GM23338 (cell line): ENCODE data around the gene NCCRP1. TPM values are rescaled to one million over a fixed set of nuclear protein-coding genes. Genes with fewer than 3 reads are reported as not detected.

Source experiments
- ATAC-seq: fragments of 200-7000 bp; cut with Tn5 transposase; 3 replicates; pipeline ENCODE4 v1.9.1; 2020
- DNase-seq: peaks from one replicate; pipeline ENCODE4 v3.0.0-alpha.2; 2015; ENCODE audit warnings: low spot score
- H2AFZ ChIP-seq: fragments of 200-600 bp; sonication (generic); 2 replicates; pipeline ENCODE4 v1.8.0; 2016; ENCODE audit warnings: antibody characterized with exemption, mild to moderate bottlenecking, moderate library complexity
- H3F3A ChIP-seq: fragments of 200-600 bp; sonication (generic); replicated peaks from 2 replicates; pipeline ENCODE4 v1.8.0; 2017; ENCODE audit warnings: antibody characterized with exemption, mixed run types, low read depth
- H3K27ac ChIP-seq: fragments of 200-600 bp; sonication (generic); 2 replicates; pipeline ENCODE4 v1.6.1; 2016; ENCODE audit warnings: low read depth
- H3K27me3 ChIP-seq: fragments of 200-600 bp; sonication (generic); 2 replicates; pipeline ENCODE4 v1.8.0; 2016; ENCODE audit warnings: mild to moderate bottlenecking, mixed run types, moderate library complexity; ENCODE audit not compliant: insufficient read depth
- H3K36me3 ChIP-seq: fragments of 200-600 bp; sonication (generic); 2 replicates; pipeline ENCODE4 v1.8.0; 2016; ENCODE audit warnings: mild to moderate bottlenecking; ENCODE audit not compliant: insufficient read depth
- H3K4me1 ChIP-seq: fragments of 200-600 bp; sonication (generic); 2 replicates; pipeline ENCODE4 v1.8.0; 2016; ENCODE audit warnings: mild to moderate bottlenecking, moderate library complexity; ENCODE audit not compliant: insufficient read depth
- H3K4me2 ChIP-seq: fragments of 200-600 bp; sonication (generic); 2 replicates; pipeline ENCODE4 v1.7.1; 2017; ENCODE audit warnings: mixed run types
- H3K4me3 ChIP-seq: fragments of 200-600 bp; sonication (generic); 2 replicates; pipeline ENCODE4 v1.6.1; 2016; ENCODE audit warnings: mixed run types
- H3K79me2 ChIP-seq: fragments of 200-600 bp; sonication (generic); replicated peaks from 2 replicates; pipeline ENCODE4 v1.8.0; 2017; ENCODE audit warnings: mild to moderate bottlenecking; ENCODE audit not compliant: insufficient read depth
- H3K9me2 ChIP-seq: fragments of 200-600 bp; sonication (generic); 2 replicates; pipeline ENCODE4 v1.8.0; 2017; ENCODE audit not compliant: insufficient read depth
- H4K20me1 ChIP-seq: fragments of 200-600 bp; sonication (generic); replicated peaks from 2 replicates; pipeline ENCODE4 v1.8.0; 2017; ENCODE audit warnings: mild to moderate bottlenecking; ENCODE audit not compliant: insufficient read depth
- H3K27ac Mint-ChIP-seq: 2 replicates; pipeline ENCODE4 v1.8.0; 2020; ENCODE audit warnings: inconsistent platforms, mild to moderate bottlenecking, moderate library complexity, mixed read lengths
- H3K27me3 Mint-ChIP-seq: 3 replicates; pipeline ENCODE4 v1.8.0; 2022; ENCODE audit warnings: low read depth, mild to moderate bottlenecking, moderate library complexity, mixed read lengths, inconsistent platforms; ENCODE audit not compliant: insufficient read depth, poor library complexity
- H3K36me3 Mint-ChIP-seq: 3 replicates; pipeline ENCODE4 v1.8.0; 2021; ENCODE audit warnings: low read depth, mild to moderate bottlenecking, inconsistent platforms, moderate library complexity, mixed read lengths
- H3K4me1 Mint-ChIP-seq: 3 replicates; pipeline ENCODE4 v1.8.0; 2020; ENCODE audit warnings: mild to moderate bottlenecking, inconsistent platforms, mixed read lengths
- H3K4me3 Mint-ChIP-seq: 3 replicates; pipeline ENCODE4 v1.8.0; 2021; ENCODE audit warnings: moderate library complexity, mild to moderate bottlenecking, inconsistent platforms, mixed read lengths
- H3K9me3 Mint-ChIP-seq: 3 replicates; pipeline ENCODE4 v1.8.0; 2020; ENCODE audit warnings: moderate library complexity, mild to moderate bottlenecking, inconsistent platforms, mixed read lengths
- EZH2 ChIP-seq: fragments of 200-600 bp; sonication (generic); IDR thresholded peaks from one replicate; pipeline ENCODE4 v1.8.0; 2017; ENCODE audit warnings: antibody characterized with exemption, mild to moderate bottlenecking, low read depth; ENCODE audit not compliant: unreplicated experiment
- EZH2phosphoT487 ChIP-seq: fragments of 200-600 bp; sonication (generic); IDR thresholded peaks from one replicate; pipeline ENCODE4 v1.8.1; 2018; ENCODE audit warnings: antibody characterized with exemption; ENCODE audit not compliant: unreplicated experiment
- NANOG ChIP-seq: IDR thresholded peaks from 2 replicates; pipeline ENCODE4 v1.6.1; 2016; ENCODE audit warnings: antibody characterized with exemption, borderline replicate concordance
- POLR2AphosphoS5 ChIP-seq: IDR thresholded peaks from 2 replicates; pipeline ENCODE4 v1.6.1; 2016; ENCODE audit warnings: antibody characterized with exemption, low read depth
- ZNF114 ChIP-seq: fragments of 250-450 bp; sonication (Bioruptor Pico); IDR thresholded peaks from 2 replicates; pipeline ENCODE4 v1.5.0; 2020; ENCODE audit warnings: mild to moderate bottlenecking, moderate library complexity
- ZNF331 ChIP-seq: fragments of 250-450 bp; sonication (Bioruptor Pico); IDR thresholded peaks from 2 replicates; pipeline ENCODE4 v1.5.0; 2020; ENCODE audit warnings: low read depth, mild to moderate bottlenecking, moderate library complexity
- ZNF462 ChIP-seq: fragments of 250-450 bp; sonication (Bioruptor Pico); IDR thresholded peaks from 2 replicates; pipeline ENCODE4 v1.5.0; 2020; ENCODE audit warnings: mild to moderate bottlenecking, moderate library complexity
- polyA plus RNA-seq: library from polyadenylated mRNA; unstranded; fragments of >200 nt; fragmentation: Nextera tagmentation; extraction: Ambion mirVana; gene quantifications from 2 replicates; pipeline ENCODE4 v1.2.1, GENCODE V29; 2016
- total RNA-seq: library from RNA; depleted of rRNA; stranded (reverse); fragments of >200 nt; shearing (Covaris generic); gene quantifications from 2 replicates; pipeline ENCODE4 v1.2.3, GENCODE V29; 2014
- TF ChIP-seq, protein P1 (sequence below): IDR thresholded peaks from 2 replicates; pipeline ENCODE4 v1.6.1; 2016; ENCODE audit warnings: antibody characterized with exemption
- TF ChIP-seq, protein P2 (sequence below): IDR thresholded peaks from one replicate; pipeline ENCODE4 v1.6.1; 2018; ENCODE audit warnings: antibody characterized with exemption; ENCODE audit not compliant: unreplicated experiment

NCCRP1 gene
- total and polyA plus RNA-seq, 2 experiments from 2014 or later = 3.6 to 6.2 TPM

GRCh38 chr19:39192846-39193245 is 3.9 kb upstream of the NCCRP1 start:
- Histone ChIP-seq H3K27me3 (peaks cover 19% of the 10 kb centered on the region), H4K20me1 (no peaks in the 10 kb centered on the region), H3K9me2 (no peaks in the 10 kb centered on the region), H3K4me3 (no peak overlapping the region), H3K27ac (no peak overlapping the region), H3K79me2 (no peaks in the 10 kb centered on the region), H3F3A (0 out of 2 replicates have a peak, but pooled peaks cover under 1% of the 10 kb centered on the region), H3K4me2 (no peak overlapping the region), H2AFZ (no peak overlapping the region), H3K36me3 (no peaks in the 10 kb centered on the region), H3K4me1 (peaks cover 7% of the 10 kb centered on the region)
- H3K4me1 Mint-ChIP-seq = peaks cover 21% of the 10 kb centered on the region
- H3K27ac Mint-ChIP-seq = no peak overlapping the region
- H3K9me3 Mint-ChIP-seq = peaks cover 3% of the 10 kb centered on the region
- no peaks in the 10 kb centered on the region; the same call in 2 of the 3 replicates for H3K36me3 Mint-ChIP-seq
- no peak for ATAC-seq
- TF ChIP-seq, protein P1, sequence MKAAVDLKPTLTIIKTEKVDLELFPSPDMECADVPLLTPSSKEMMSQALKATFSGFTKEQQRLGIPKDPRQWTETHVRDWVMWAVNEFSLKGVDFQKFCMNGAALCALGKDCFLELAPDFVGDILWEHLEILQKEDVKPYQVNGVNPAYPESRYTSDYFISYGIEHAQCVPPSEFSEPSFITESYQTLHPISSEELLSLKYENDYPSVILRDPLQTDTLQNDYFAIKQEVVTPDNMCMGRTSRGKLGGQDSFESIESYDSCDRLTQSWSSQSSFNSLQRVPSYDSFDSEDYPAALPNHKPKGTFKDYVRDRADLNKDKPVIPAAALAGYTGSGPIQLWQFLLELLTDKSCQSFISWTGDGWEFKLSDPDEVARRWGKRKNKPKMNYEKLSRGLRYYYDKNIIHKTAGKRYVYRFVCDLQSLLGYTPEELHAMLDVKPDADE = no peak
- TF ChIP-seq NANOG = no peak
- TF ChIP-seq ZNF462 = no peak
- TF ChIP-seq, protein P2, sequence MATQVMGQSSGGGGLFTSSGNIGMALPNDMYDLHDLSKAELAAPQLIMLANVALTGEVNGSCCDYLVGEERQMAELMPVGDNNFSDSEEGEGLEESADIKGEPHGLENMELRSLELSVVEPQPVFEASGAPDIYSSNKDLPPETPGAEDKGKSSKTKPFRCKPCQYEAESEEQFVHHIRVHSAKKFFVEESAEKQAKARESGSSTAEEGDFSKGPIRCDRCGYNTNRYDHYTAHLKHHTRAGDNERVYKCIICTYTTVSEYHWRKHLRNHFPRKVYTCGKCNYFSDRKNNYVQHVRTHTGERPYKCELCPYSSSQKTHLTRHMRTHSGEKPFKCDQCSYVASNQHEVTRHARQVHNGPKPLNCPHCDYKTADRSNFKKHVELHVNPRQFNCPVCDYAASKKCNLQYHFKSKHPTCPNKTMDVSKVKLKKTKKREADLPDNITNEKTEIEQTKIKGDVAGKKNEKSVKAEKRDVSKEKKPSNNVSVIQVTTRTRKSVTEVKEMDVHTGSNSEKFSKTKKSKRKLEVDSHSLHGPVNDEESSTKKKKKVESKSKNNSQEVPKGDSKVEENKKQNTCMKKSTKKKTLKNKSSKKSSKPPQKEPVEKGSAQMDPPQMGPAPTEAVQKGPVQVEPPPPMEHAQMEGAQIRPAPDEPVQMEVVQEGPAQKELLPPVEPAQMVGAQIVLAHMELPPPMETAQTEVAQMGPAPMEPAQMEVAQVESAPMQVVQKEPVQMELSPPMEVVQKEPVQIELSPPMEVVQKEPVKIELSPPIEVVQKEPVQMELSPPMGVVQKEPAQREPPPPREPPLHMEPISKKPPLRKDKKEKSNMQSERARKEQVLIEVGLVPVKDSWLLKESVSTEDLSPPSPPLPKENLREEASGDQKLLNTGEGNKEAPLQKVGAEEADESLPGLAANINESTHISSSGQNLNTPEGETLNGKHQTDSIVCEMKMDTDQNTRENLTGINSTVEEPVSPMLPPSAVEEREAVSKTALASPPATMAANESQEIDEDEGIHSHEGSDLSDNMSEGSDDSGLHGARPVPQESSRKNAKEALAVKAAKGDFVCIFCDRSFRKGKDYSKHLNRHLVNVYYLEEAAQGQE = no peak
- TF ChIP-seq POLR2AphosphoS5 = no peak
- TF ChIP-seq ZNF331 (CRISPR knock-in tag) = no peak
- no peak for TF ChIP-seq ZNF114 (CRISPR knock-in tag)
- TF ChIP-seq EZH2 = no peak
- no peak for TF ChIP-seq EZH2phosphoT487
- no peak for DNase-seq
- no peak overlapping the region for H3K4me3 Mint-ChIP-seq
- peaks cover 28% of the 10 kb centered on the region for H3K27me3 Mint-ChIP-seq
